A549 treated with Mapracorat at 1 μM for 4 hours (cell line): ENCODE results near the gene PML. TPM values are rescaled to one million over a fixed set of nuclear protein-coding genes. Genes with fewer than 3 reads are reported as not detected.

Source experiments
- total RNA-seq: library from RNA; stranded (reverse); fragments of 200-300 nt; extraction: Qiagen RNA extraction; gene quantifications from 5 replicates; pipeline ENCODE4 v1.2.3, GENCODE V29; 2022

PML gene, protein sequence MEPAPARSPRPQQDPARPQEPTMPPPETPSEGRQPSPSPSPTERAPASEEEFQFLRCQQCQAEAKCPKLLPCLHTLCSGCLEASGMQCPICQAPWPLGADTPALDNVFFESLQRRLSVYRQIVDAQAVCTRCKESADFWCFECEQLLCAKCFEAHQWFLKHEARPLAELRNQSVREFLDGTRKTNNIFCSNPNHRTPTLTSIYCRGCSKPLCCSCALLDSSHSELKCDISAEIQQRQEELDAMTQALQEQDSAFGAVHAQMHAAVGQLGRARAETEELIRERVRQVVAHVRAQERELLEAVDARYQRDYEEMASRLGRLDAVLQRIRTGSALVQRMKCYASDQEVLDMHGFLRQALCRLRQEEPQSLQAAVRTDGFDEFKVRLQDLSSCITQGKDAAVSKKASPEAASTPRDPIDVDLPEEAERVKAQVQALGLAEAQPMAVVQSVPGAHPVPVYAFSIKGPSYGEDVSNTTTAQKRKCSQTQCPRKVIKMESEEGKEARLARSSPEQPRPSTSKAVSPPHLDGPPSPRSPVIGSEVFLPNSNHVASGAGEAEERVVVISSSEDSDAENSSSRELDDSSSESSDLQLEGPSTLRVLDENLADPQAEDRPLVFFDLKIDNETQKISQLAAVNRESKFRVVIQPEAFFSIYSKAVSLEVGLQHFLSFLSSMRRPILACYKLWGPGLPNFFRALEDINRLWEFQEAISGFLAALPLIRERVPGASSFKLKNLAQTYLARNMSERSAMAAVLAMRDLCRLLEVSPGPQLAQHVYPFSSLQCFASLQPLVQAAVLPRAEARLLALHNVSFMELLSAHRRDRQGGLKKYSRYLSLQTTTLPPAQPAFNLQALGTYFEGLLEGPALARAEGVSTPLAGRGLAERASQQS
- total RNA-seq = 12.1 to 16.1 TPM (median 15.8 TPM) in 5 replicates

GRCh38 chr15:73994413-73994883, at the start of gene PML:
TSS of gene PML (plus strand) at chr15:73994716. CDS start at chr15:73994813, 97 bp downstream.

DNA sequence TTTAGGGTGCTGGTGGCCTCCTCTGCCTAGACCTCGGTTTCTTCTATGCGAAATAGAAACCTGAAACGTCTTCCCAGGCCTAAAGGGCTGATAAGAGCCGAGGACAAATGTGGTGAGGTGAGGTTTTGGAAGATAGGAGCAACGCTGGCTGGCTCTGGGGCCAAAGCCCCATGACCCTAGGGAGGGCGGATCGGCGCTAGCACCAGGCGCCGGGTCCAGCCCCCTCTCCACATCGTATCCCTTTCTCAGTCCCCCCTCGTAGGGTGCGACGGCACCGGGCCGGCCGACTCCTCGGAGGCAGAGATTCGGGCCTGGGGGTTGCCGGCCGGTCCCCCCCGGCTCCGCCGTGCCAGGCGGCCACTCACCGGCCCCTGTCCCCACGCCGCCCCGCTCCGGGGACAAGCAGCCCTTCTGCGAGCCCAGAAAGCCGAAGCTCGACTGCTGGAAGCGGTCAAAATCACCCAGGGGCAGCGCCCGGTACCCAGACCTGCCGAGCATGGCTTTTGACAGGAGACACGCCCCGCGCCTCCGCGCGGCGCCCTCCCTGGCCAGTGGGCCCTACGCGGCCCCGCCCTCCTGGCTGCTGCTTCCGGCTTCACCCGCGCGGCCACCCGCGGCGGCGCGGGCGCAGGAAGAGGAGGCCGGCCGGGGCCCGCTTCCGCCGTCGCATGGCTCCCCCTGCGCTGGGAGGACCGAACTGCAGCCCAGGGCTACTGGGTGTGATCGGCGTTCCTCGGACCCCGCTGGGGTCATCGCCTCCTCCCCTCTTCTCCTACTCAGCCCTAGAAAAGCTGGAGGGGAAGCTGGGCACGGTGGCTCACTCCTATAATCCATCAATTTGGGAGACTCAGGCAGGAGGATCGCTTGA, 2.6 kb upstream of the PML start, which contains the start of gene STOML1:
Gene STOML1, minus strand, starts transcription at position 570 of the 868 bp plus-strand sequence. Its CDS starts 72 bp downstream, at position 498.

GRCh38 chr15:74082450-74082849, 87.9 kb downstream of the PML start, which contains the start of gene GOLGA6A:
TSS of gene GOLGA6A (minus strand) at chr15:74082550. CDS start at chr15:74082509, 41 bp downstream.

Other genes starting within 250 kb of the PML start
- 0.95 to 3.1 TPM (median 1.4 TPM) in 5 replicates for gene INSYN1, start 241.4 kb upstream of the PML start, total RNA-seq
- not detected in 5 replicates for gene TBC1D21, start 121.2 kb upstream of the PML start, total RNA-seq
- gene LOXL1, start 68.3 kb upstream of the PML start, total RNA-seq = 0.38 to 0.90 TPM (median 0.81 TPM) in 5 replicates
- 9.1 to 13.1 TPM (median 12.1 TPM) in 5 replicates for gene STOML1, start 2.4 kb upstream of the PML start, total RNA-seq
- gene GOLGA6A, start 87.8 kb downstream of the PML start, total RNA-seq = 0.07 to 0.26 TPM (median 0.10 TPM) in 5 replicates
- gene ISLR2, start 135.9 kb downstream of the PML start, total RNA-seq = 0.11 to 0.27 TPM (median 0.17 TPM) in 4 of 5 replicates, not detected in the other
- 0.22 to 0.50 TPM (median 0.39 TPM) in 5 replicates for gene ISLR, start 179.0 kb downstream of the PML start, total RNA-seq
- gene STRA6, start 208.1 kb downstream of the PML start, total RNA-seq = 52.1 to 86.8 TPM (median 69.6 TPM) in 5 replicates
- gene CCDC33, start 241.6 kb downstream of the PML start, total RNA-seq = 6.7 to 8.9 TPM (median 7.2 TPM) in 5 replicates